Activated CD8-positive, alpha-beta memory T cell treated with anti-CD3 and anti-CD28 coated beads for 24 hours (primary cell): ENCODE measurements around the gene SULT2B1.
"Not testable (repeated sequence)": the region's sequence is repeated elsewhere in the genome, so short reads cannot be mapped to it uniquely, and the experiment has no call there.

Source experiments
- DNase-seq: peaks from one replicate; pipeline ENCODE4 v3.0.0-alpha.2; 2020

SULT2B1 gene

DNA sequence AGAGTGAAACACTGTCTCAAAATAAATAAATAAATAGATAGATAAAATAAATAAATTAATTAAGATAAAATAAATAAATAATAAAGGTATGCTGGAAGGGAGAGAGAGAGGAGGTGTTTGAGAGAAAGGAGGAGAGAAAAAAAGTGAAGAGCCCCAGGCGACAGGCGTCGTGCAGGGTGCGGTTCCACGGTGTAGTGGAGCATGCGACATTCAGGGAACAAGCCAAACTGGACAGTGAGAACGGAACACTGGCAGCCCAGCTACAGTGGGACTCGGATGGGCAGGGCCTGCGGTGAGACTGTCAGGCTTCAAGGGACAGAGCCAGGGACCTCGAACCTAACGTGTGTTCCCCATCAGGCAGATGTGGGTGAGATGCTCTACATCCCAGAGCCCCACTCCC, 9.4 kb downstream of the SULT2B1 start:
- no peak for DNase-seq

DNA sequence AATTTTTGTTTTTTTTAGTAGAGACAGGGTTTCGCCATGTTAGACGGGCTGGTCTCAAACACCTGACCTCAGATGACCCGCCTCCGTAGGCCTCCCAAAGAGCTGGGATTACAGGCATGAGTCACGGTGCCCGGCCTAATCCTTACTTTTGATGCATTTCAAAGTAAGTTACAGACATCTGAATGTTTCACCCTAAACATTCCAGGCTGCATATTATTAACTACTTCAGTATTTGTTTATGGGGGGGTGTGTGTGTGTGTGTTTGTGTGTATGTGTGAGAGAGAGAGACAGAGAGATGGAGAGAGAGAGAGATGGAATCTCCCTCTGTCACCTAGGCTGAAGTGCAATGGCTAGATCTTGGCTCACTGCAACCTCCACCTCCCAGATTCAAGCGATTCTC, 13.1 kb downstream of the SULT2B1 start:
- no peak for DNase-seq

DNA sequence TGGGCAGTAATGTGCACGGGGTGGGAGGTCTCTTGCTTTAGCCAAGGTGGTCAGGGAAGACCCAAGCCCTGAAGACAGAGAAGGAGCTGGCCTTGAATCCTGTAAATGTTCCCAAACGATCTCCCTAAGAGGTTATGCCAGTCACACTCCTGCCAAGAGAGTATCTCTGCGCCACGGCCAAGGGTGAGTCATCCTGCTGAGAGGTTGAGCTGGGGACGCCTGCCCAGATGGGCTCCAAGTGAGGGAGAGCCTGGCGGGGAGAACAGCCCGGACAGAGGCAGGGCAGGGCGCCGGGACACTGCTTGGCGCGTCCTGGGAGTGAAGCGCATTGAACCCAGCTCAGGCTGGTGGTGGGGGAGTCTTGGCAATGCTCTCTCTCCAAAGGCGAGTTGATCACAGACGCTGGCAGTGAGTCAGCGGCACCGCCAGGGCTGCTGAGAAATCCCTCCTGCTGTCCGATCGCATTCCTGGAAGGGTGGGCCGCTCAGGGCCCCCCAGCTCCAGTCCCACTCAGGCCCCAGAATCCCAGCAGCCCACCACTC, 16.4 kb downstream of the SULT2B1 start:
- DNase-seq: no peak

GRCh38 chr19:48569814-48570213, 17.8 kb downstream of the SULT2B1 start:
- DNase-seq: no peak

DNA sequence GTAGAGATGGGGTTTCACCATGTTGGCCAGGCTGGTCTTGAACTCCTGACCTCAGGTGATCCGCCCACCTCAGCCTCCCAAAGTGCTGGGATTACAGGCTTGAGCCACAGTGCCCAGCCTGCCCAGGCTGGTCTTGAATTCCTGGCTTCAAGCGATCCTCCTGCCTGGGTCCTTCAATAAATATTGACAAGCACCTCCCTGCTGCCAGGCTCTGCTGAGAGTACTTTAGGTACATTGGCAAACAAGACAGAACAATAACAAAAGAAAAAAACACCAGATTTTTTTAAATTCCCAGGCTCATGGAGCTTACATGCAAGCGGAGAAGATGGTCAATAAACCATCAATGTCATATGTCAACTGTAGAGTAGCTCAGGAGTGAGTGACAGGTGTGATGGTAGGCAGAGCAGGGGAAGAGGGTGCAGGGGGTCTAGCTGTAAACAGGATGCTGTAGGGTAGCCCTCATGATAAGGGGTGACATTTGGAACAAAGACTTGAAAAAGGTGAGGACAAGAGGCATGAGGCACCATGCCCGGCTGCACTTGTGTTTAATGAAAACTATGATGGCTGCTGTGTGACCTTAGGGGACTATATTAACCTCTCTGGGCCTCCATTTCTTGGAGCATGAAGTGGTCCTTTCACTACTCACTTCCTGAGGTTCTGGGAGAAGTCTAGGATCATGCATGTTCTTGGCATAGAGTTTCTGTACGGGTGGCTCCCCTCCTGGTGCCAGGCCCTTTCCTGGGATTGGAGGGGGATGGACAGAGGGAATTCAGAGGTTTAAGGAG, 19.6 kb downstream of the SULT2B1 start:
- no peak for DNase-seq

- no peak for DNase-seq
These were observed 21.2 kb downstream of the SULT2B1 start for GRCh38 chr19:48573163-48573505.

DNA sequence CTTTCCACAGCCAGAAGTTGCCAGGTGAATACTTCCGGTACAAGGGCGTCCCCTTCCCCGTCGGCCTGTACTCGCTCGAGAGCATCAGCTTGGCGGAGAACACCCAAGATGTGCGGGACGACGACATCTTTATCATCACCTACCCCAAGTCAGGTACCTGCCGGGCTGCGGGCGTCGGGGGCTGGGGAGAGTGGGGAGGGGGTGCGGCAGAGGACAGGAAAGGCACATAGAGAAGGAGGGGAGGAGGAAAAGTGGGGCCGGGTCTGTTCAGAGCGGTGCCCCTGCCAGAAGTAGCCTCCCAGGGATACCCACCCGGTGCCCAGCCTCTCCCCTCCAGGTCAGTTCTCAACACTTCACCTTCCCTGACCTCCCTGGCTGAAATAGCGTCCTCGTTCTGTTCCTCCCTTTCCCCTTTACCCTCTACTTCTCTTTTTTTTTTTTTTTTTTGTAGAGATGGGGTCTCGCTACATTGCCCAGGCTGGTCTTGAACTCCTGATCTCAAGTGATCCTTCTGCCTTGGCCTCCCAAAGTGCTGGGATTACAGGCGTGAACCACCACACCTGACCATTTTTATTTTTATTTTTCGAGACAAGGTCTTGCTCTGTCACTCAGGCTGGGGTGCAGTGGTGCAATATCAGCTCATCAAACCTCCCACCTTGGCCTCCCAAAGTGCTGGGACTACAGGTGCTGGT, 24.1 kb downstream of the SULT2B1 start:
- DNase-seq: no peak

- not testable (repeated sequence) for DNase-seq
These were observed 25.9 kb downstream of the SULT2B1 start for GRCh38 chr19:48577908-48578307.

DNA sequence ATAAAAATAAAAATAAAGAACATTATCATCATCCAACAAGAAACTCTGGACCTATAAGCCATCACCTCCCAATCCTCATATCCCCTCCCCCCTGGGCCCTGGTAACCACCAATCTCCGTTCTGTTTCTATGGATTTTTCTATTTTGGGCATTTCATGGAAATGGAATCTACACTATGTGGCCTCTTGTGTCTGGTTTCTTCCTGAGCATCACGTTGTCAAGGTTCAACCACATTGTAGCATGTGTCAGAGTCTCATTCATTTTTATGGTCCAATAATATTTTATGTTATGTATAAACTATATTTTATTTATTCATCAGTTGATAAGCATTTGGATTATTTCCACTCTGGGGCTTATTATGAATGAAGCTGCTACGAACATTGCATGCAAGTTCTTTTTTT, 26.9 kb downstream of the SULT2B1 start:
- DNase-seq: no peak

DNA sequence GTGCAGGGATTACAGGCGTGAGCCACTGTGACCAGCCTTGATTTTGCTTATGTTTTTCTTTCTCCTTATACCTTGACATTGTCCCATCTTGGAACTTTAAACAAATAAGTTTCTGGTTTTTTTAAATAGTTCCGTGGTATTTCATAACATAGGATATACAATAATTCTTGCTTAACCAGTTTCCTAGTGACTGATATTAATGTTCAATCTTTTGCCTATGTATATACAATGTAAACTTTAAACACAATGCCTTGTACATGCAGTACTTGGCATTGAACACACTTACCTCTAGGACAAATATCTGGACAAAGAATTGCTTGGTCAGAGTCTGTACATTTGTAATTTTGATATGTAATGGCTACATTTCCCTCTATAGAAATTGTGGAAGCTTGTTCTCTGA, 30.2 kb downstream of the SULT2B1 start:
- DNase-seq: no peak

GRCh38 chr19:48587387-48587786, 35.4 kb downstream of the SULT2B1 start:
- no peak for DNase-seq

GRCh38 chr19:48588670-48589401, 36.9 kb downstream of the SULT2B1 start:
- DNase-seq: peak; percentile 95

DNA sequence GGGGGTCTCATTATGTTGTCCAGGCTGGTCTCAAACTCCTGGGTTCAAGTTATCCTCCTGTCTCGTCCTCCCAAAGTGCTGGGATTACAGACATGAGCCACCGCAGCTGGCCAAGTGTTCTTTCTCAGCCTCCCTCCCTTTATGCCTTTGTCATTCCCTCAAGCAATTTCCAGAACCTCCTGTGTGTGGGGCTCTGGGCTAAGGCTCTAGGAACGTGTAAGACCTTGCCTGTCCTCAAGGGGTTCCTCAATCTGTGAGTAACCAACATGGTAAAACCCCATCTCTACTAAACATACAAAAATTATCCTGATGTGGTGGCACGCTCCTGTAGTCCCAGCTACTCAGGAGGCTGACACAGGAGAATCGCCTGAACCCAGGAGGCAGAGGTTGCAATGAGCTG, 39.0 kb downstream of the SULT2B1 start:
- no peak for DNase-seq

DNA sequence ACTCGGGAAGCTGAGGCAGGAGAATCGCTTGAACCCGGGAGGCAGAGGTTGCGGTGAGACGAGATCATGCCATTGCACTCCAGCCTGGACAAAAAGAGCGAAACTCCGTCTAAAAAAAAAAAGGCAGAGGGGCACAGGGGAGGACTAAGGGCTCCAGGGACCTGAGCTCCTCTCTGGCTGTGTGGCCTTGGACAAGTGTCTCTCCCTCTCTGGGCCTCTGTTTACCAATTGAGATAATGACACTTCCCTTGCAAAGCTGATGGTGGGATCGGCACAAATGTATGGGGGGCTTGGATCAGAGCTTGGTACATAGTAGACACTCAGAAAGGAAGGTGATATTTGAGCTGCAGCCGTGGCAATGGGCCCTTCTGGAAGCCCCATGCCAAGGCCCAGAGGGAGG, 43.2 kb downstream of the SULT2B1 start:
- DNase-seq: no peak

GRCh38 chr19:48595833-48596232, 43.9 kb downstream of the SULT2B1 start:
- DNase-seq: no peak

GRCh38 chr19:48596237-48596636, 44.3 kb downstream of the SULT2B1 start:
- no peak for DNase-seq

DNA sequence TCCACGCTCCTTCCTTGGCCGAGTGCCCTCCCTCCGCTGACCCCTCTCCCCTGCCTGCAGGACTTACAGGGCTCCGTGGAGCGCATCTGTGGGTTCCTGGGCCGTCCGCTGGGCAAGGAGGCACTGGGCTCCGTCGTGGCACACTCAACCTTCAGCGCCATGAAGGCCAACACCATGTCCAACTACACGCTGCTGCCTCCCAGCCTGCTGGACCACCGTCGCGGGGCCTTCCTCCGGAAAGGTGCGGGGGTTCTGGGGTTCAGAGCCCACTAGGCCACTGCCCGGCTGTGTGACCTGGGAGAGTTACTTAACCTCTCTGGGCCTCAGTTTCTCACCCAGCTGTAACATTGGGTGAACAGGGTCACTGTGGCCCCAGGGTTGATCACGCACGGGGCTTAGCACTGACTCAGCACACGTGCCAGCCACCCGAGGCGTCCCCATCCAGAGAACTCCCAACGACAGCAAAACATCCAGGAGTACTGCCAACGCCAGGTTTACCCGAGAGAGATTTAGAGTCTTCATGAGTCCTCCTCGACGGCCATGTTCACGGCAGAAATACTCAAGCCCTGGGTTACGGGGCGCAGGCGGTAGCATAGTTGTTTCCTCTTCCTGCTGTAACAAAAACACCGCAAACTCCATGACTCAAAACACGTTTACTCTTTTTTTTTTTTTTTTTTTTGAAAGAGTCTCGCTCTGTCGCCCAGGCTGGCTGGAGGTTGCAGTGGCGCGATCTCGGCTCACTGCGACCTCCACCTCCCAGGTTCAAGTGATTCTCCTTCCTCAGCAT, 44.9 kb downstream of the SULT2B1 start:
- peak; percentile 67 for DNase-seq

GRCh38 chr19:48598996-48599700, 47.2 kb downstream of the SULT2B1 start:
- DNase-seq: no peak

GRCh38 chr19:48600679-48601417, 48.9 kb downstream of the SULT2B1 start:
- DNase-seq: no peak

- DNase-seq: no peak
These were observed 51.0 kb downstream of the SULT2B1 start for GRCh38 chr19:48603001-48603400.

DNA sequence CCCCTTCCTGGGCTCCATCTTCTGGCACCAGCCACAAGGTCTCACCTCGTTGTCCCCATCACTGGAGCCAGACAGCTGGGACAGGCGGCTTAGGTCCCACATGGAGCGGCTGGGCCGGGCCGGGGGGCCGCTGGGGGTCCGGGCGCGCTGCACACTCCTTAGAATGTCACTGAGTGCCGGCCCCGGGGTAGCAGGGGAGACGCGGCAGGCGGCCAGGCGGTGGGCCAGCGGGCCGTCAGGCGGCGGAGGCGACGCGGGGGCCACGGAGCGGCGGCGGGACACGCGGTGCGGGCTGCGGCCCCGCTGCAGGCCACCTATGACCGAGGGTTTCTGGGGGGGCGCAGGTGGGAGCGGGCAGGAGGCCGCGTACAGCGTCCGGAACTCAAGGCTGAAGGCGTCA, 51.5 kb downstream of the SULT2B1 start:
- no peak for DNase-seq
